GM08714 (cell line): ENCODE measurements around the gene WNT9B.

ENCODE experiments used
- H3K4me3 ChIP-seq: fragments of 200-500 bp; sonication (Bioruptor generic); 2 replicates; pipeline ENCODE4 v1.5.1; 2014; ENCODE audit warnings: mild to moderate bottlenecking, low read length, inconsistent platforms
- ZNF274 ChIP-seq: IDR thresholded peaks from 2 replicates; pipeline ENCODE4 v1.6.1; 2012; ENCODE audit warnings: mild to moderate bottlenecking, low read depth, low read length

WNT9B gene

GRCh38 chr17:46876353-46876887 is 25.0 kb downstream of the WNT9B start:
- TF ChIP-seq ZNF274, result no peak
- no peak overlapping the region for H3K4me3 ChIP-seq

- no peak for TF ChIP-seq ZNF274
Measured at GRCh38 chr17:46876926-46877325, 25.5 kb downstream of the WNT9B start.

GRCh38 chr17:46877466-46877865 is 26.1 kb downstream of the WNT9B start:
- no peak for TF ChIP-seq ZNF274
- H3K4me3 ChIP-seq, result no peak overlapping the region

More at GRCh38 chr17:46876926-46877325, 25.5 kb downstream of the WNT9B start:
- no peak overlapping the region for H3K4me3 ChIP-seq

GRCh38 chr17:46878055-46878454 is 26.7 kb downstream of the WNT9B start:
- H3K4me3 ChIP-seq, result no peak overlapping the region
- no peak for TF ChIP-seq ZNF274

- TF ChIP-seq ZNF274, result no peak
- no peak overlapping the region for H3K4me3 ChIP-seq
Measured at GRCh38 chr17:46879101-46879500, 27.7 kb downstream of the WNT9B start.

- no peak overlapping the region for H3K4me3 ChIP-seq
- TF ChIP-seq ZNF274, result no peak
Measured at GRCh38 chr17:46881015-46881414, 29.6 kb downstream of the WNT9B start.

GRCh38 chr17:46882666-46883065 is 31.3 kb downstream of the WNT9B start:
- TF ChIP-seq ZNF274, result no peak

GRCh38 chr17:46883871-46884520 is 32.6 kb downstream of the WNT9B start:
- TF ChIP-seq ZNF274, result no peak

More at GRCh38 chr17:46882666-46883065, 31.3 kb downstream of the WNT9B start:
- H3K4me3 ChIP-seq, result no peak overlapping the region

GRCh38 chr17:46884552-46884951 is 33.2 kb downstream of the WNT9B start:
- H3K4me3 ChIP-seq, result no peak overlapping the region
- no peak for TF ChIP-seq ZNF274

More at GRCh38 chr17:46883871-46884520, 32.6 kb downstream of the WNT9B start:
- H3K4me3 ChIP-seq, result no peak overlapping the region

- H3K4me3 ChIP-seq, result no peak overlapping the region
- TF ChIP-seq ZNF274, result no peak
Measured at GRCh38 chr17:46885415-46886309, 34.3 kb downstream of the WNT9B start.

- no peak overlapping the region for H3K4me3 ChIP-seq
- no peak for TF ChIP-seq ZNF274
Measured at GRCh38 chr17:46886310-46886663, 34.9 kb downstream of the WNT9B start.

GRCh38 chr17:46887717-46888116 is 36.3 kb downstream of the WNT9B start:
- TF ChIP-seq ZNF274, result no peak
- no peak overlapping the region for H3K4me3 ChIP-seq

GRCh38 chr17:46888727-46889126 is 37.3 kb downstream of the WNT9B start:
- no peak for TF ChIP-seq ZNF274

GRCh38 chr17:46889519-46889918 is 38.1 kb downstream of the WNT9B start:
- no peak overlapping the region for H3K4me3 ChIP-seq
- no peak for TF ChIP-seq ZNF274

More at GRCh38 chr17:46888727-46889126, 37.3 kb downstream of the WNT9B start:
- H3K4me3 ChIP-seq, result no peak overlapping the region
